ENCODE measurements around the gene NEK4. TPM values are rescaled to one million over a fixed set of nuclear protein-coding genes. Genes with fewer than 3 reads are reported as not detected.

Gene NEK4
- total RNA-seq, 2 donors from 2014 or later, result 10.1 to 73.2 TPM

DNA sequence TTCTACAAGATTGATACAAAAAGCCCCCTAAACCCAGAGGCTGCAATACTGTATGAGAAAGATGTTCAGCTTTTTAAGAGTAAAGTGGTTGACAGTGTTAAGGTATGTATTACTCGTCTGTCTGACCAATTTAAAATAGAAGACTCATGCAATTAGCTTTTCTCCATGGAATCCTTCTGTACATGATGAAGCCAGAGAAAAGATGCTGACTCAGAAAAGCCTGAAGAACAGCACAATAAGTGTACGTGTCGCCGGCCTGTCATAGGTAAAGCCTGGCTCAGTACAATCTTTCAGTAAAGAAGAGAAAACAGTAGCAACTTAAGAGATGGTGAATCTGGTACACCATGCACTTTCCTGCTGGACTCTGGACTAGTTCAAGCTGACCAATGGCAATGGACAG, 16.4 kb downstream of the NEK4 start:
- Histone ChIP-seq H3K36me3 (replicated peaks in 1 of 2; ENCODE audit: insufficient read depth in 1 of 2, low read depth in 2 of 2) (peaks cover 0 to 10% of the 10 kb centered on the region in 2 donors), H3K27ac (no peak overlapping the region), H3K27me3 (no peaks in the 10 kb centered on the region), H3K4me1 (no peaks in the 10 kb centered on the region), H3K4me3 (no peak overlapping the region), H3K9me3 (no peaks in the 10 kb centered on the region)
- 92 to 95% methylated on average over 4 of the region's 4 CpGs for WGBS, 2 donors
- no peak for ATAC-seq
- TF ChIP-seq POLR2A (IDR thresholded peaks at IDR 0.05), result no peak
- TF ChIP-seq CTCF (IDR thresholded peaks at IDR 0.05), result no peak
- intact Hi-C loops (cut with DNase I), result no loop called here
- DNase-seq, result no peak

GRCh38 chr3:52752045-52752660, 18.6 kb downstream of the NEK4 start:
- WGBS, 2 donors, result 77 to 87% methylated on average over 3 of the region's 3 CpGs
- DNase-seq (no peak), ATAC-seq (no peak)
- intact Hi-C loops (cut with DNase I), result no loop called here
- H3K27me3 ChIP-seq, result no peaks in the 10 kb centered on the region
- H3K27ac ChIP-seq, result no peak overlapping the region
- H3K4me3 ChIP-seq, result no peak overlapping the region
- no peaks in the 10 kb centered on the region for H3K4me1 ChIP-seq
- H3K36me3 ChIP-seq (replicated peaks in 1 of 2; ENCODE audit: insufficient read depth in 1 of 2, low read depth in 2 of 2), result peaks cover 0 to 15% of the 10 kb centered on the region in 2 donors
- TF ChIP-seq CTCF (IDR thresholded peaks at IDR 0.05), result no peak
- TF ChIP-seq POLR2A (IDR thresholded peaks at IDR 0.05), result no peak
- no peaks in the 10 kb centered on the region for H3K9me3 ChIP-seq

DNA sequence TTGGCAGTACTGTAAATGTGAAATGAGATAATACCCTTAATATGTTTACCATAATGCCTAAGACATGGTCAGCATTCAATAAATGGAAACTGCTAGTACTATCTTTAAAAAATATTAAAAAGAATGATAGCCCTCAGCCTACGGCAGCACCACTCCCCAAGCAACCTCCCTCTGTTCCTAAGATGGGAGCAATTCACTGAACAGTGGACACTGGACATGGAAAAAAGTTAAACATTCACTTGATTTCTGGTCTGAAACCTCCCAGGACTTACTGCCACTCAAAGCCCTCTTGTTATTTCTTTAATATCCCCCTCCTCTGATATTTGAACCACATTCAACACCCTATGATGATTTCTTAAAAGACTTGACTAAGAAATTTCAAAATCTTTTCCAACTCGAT, 27.0 kb downstream of the NEK4 start:
- Histone ChIP-seq H3K27ac (peak overlapping the region in 1 of 4 donors; percentile 13), H3K4me1 (no peaks in the 10 kb centered on the region), H3K36me3 (replicated peaks in 1 of 2; ENCODE audit: insufficient read depth in 1 of 2, low read depth in 2 of 2) (peaks cover 5 to 25% of the 10 kb centered on the region in 2 donors), H3K4me3 (no peak overlapping the region), H3K9me3 (no peaks in the 10 kb centered on the region), H3K27me3 (no peaks in the 10 kb centered on the region)
- 62 to 76% methylated on average over 2 of the region's 2 CpGs for WGBS, 2 donors
- DNase-seq (no peak), ATAC-seq (no peak)
- intact Hi-C loops (cut with DNase I), result loop anchor here (10.0 kb wide), 1 partner anchor 331 kb away; no protein-coding TSS in a partner anchor
- no peak for TF ChIP-seq CTCF (IDR thresholded peaks at IDR 0.05)
- no peak for TF ChIP-seq POLR2A (IDR thresholded peaks at IDR 0.05)

GRCh38 chr3:52743152-52743551, 27.6 kb downstream of the NEK4 start:
- Histone ChIP-seq H3K4me1 (no peaks in the 10 kb centered on the region), H3K36me3 (replicated peaks in 1 of 2; ENCODE audit: insufficient read depth in 1 of 2, low read depth in 2 of 2) (peaks cover 5 to 22% of the 10 kb centered on the region in 2 donors), H3K9me3 (no peaks in the 10 kb centered on the region), H3K27ac (peak overlapping the region in 1 of 4 donors; percentile 13), H3K27me3 (no peaks in the 10 kb centered on the region), H3K4me3 (no peak overlapping the region)
- 39 to 49% methylated on average over 5 of the region's 5 CpGs for WGBS, 2 donors
- DNase-seq (peak in 3 of 4 donors; percentile 16 to 22 (median 18)), ATAC-seq (no peak)
- TF ChIP-seq POLR2A (IDR thresholded peaks at IDR 0.05) (no peak), CTCF (IDR thresholded peaks at IDR 0.05) (no peak)
- intact Hi-C loops (cut with DNase I), result loop anchor here (10.0 kb wide), 1 partner anchor 332 kb away; no protein-coding TSS in a partner anchor
